IMR-90 (cell line): ENCODE results near the gene PCBP1. TPM values are rescaled to one million over a fixed set of nuclear protein-coding genes. Genes with fewer than 3 reads are reported as not detected.
"Not testable (repeated sequence)": the region's sequence is repeated elsewhere in the genome, so short reads cannot be mapped to it uniquely, and the experiment has no call there.

Experiments
- ATAC-seq: fragments of 200-7000 bp; cut with Tn5 transposase; 2 replicates; pipeline ENCODE4 v1.9.1; 2020; ENCODE audit warnings: low read depth, mild to moderate bottlenecking, moderate library complexity
- BruUV-seq: library from RNA; stranded (reverse); fragments of 400-500 nt; replicated peaks from 2 replicates; lab custom pipeline; 2021; lab: Mats Ljungman, UMichigan
- CTCF ChIA-PET: fragments of 300-600 bp; formaldehyde crosslinking; extraction: SDS; loops from one replicate; lab custom pipeline; 2021; ENCODE audit warnings: antibody characterized with exemption; lab: Yijun Ruan, JAX
- POLR2A ChIA-PET: fragments of 300-600 bp; sonication (Branson Sonifier 250); formaldehyde crosslinking; loops from one replicate; lab custom pipeline; 2022; ENCODE audit warnings: antibody characterized with exemption; ENCODE audit not compliant: unreplicated experiment; lab: Charles Lee
- DNase-seq: peaks from one replicate; pipeline ENCODE4 v3.0.0; 2013
- H2AFZ ChIP-seq: replicated peaks from 2 replicates; pipeline ENCODE3; 2013; ENCODE audit warnings: low read length, mild to moderate bottlenecking; ENCODE audit not compliant: poor library complexity
- H2AK5ac ChIP-seq: 2 replicates; pipeline ENCODE4 v1.6.1; 2013; ENCODE audit warnings: low read depth, low read length, inconsistent platforms
- H2AK9ac ChIP-seq: replicated peaks from 2 replicates; pipeline ENCODE3; 2013; ENCODE audit warnings: mild to moderate bottlenecking, low read depth, low read length, moderate library complexity; ENCODE audit not compliant: poor library complexity
- H2BK120ac ChIP-seq: 2 replicates; pipeline ENCODE4 v1.6.1; 2013; ENCODE audit warnings: low read depth, low read length, inconsistent platforms
- H2BK15ac ChIP-seq: 3 replicates; pipeline ENCODE4 v1.6.1; 2013; ENCODE audit warnings: low read depth, low read length, inconsistent platforms
- H2BK20ac ChIP-seq: 2 replicates; pipeline ENCODE4 v1.6.1; 2013; ENCODE audit warnings: low read depth, mild to moderate bottlenecking, inconsistent platforms, low read length, moderate library complexity
- H2BK5ac ChIP-seq: 2 replicates; pipeline ENCODE4 v1.6.1; 2013; ENCODE audit warnings: mild to moderate bottlenecking, low read depth, low read length, inconsistent platforms; ENCODE audit not compliant: poor library complexity, severe bottlenecking
- H3K14ac ChIP-seq: replicated peaks from 2 replicates; pipeline ENCODE4 v1.6.1; 2013; ENCODE audit warnings: low read depth, low read length, inconsistent platforms
- H3K18ac ChIP-seq: 2 replicates; pipeline ENCODE4 v1.6.1; 2013; ENCODE audit warnings: low read depth, low read length, control low read depth
- H3K23ac ChIP-seq: 2 replicates; pipeline ENCODE4 v1.6.1; 2013; ENCODE audit warnings: low read depth, low read length, inconsistent platforms
- H3K27ac ChIP-seq: 2 replicates; pipeline ENCODE4 v1.5.1; 2013; ENCODE audit warnings: mild to moderate bottlenecking, control low read depth, low read length; ENCODE audit not compliant: insufficient read depth
- H3K27me3 ChIP-seq: 2 replicates; pipeline ENCODE4 v1.6.1; 2013; ENCODE audit warnings: low read length; ENCODE audit not compliant: control insufficient read depth, insufficient read depth
- H3K36me3 ChIP-seq: 2 replicates; pipeline ENCODE4 v1.6.1; 2013; ENCODE audit warnings: low read length, mixed read lengths; ENCODE audit not compliant: control insufficient read depth, insufficient read depth
- H3K4ac ChIP-seq: 2 replicates; pipeline ENCODE4 v1.6.1; 2013; ENCODE audit warnings: low read depth, low read length, inconsistent platforms
- H3K4me1 ChIP-seq: 2 replicates; pipeline ENCODE4 v1.6.1; 2013; ENCODE audit warnings: low read length, mixed read lengths; ENCODE audit not compliant: control insufficient read depth, insufficient read depth
- H3K4me2 ChIP-seq: 2 replicates; pipeline ENCODE4 v1.6.1; 2013; ENCODE audit warnings: low read depth, mild to moderate bottlenecking, control low read depth, low read length, moderate library complexity
- H3K4me3 ChIP-seq: 2 replicates; pipeline ENCODE4 v1.5.1; 2013; ENCODE audit warnings: low read depth, mild to moderate bottlenecking, control low read depth, low read length, moderate library complexity; ENCODE audit not compliant: insufficient read depth
- H3K56ac ChIP-seq: 2 replicates; pipeline ENCODE4 v1.6.1; 2013; ENCODE audit warnings: low read length, inconsistent platforms; ENCODE audit not compliant: insufficient read depth; ENCODE audit errors: extremely low read depth
- H3K79me1 ChIP-seq, 2 experiments: 2 replicates each; pipeline ENCODE4 v1.6.1; 2013; ENCODE audit warnings: low read length in 2 of 2, inconsistent platforms in 1 of 2, low read depth in 1 of 2
- H3K9ac ChIP-seq: 2 replicates; pipeline ENCODE4 v1.6.1; 2013; ENCODE audit warnings: low read depth, low read length, control low read depth
- H3K9me1 ChIP-seq: 2 replicates; pipeline ENCODE4 v1.6.1; 2013; ENCODE audit warnings: low read length, inconsistent platforms; ENCODE audit not compliant: insufficient read depth
- H3K9me3 ChIP-seq: 2 replicates; pipeline ENCODE4 v1.6.1; 2013; ENCODE audit warnings: low read length; ENCODE audit not compliant: control insufficient read depth, insufficient read depth
- H4K20me1 ChIP-seq: 2 replicates; pipeline ENCODE4 v1.6.1; 2013; ENCODE audit warnings: low read length, inconsistent platforms; ENCODE audit not compliant: insufficient read depth
- H4K5ac ChIP-seq: 2 replicates; pipeline ENCODE4 v1.6.1; 2013; ENCODE audit warnings: mild to moderate bottlenecking, low read depth, low read length, control low read depth
- H4K8ac ChIP-seq, 2 experiments: 2 replicates each; pipeline ENCODE4 v1.6.1; 2013; ENCODE audit warnings: low read depth in 2 of 2, low read length in 2 of 2, control low read depth in 1 of 2, inconsistent platforms in 1 of 2
- H4K91ac ChIP-seq: 2 replicates; pipeline ENCODE4 v1.6.1; 2013; ENCODE audit warnings: low read depth, low read length, inconsistent platforms; ENCODE audit not compliant: insufficient read depth
- BHLHE40 ChIP-seq: fragments of 150-350 bp; IDR thresholded peaks from 2 replicates; pipeline ENCODE4 v1.6.1; 2016; ENCODE audit warnings: mild to moderate bottlenecking, low read depth, low read length
- MXI1 ChIP-seq: IDR thresholded peaks from 2 replicates; pipeline ENCODE4 v1.6.1; 2012; ENCODE audit warnings: low read depth, mild to moderate bottlenecking, low read length, moderate library complexity, borderline replicate concordance
- POLR2A ChIP-seq: IDR thresholded peaks from 2 replicates; pipeline ENCODE4 v1.6.1; 2012; ENCODE audit warnings: mild to moderate bottlenecking, low read depth, low read length
- RAD21 ChIP-seq: IDR thresholded peaks from 2 replicates; pipeline ENCODE4 v1.6.1; 2012; ENCODE audit warnings: low read length, improper control_type of control experiment
- RCOR1 ChIP-seq: IDR thresholded peaks from 2 replicates; pipeline ENCODE4 v1.6.1; 2012; ENCODE audit warnings: mild to moderate bottlenecking, low read length, improper control_type of control experiment; ENCODE audit not compliant: insufficient replicate concordance
- RFX5 ChIP-seq: IDR thresholded peaks from 2 replicates; pipeline ENCODE4 v1.8.0; 2012; ENCODE audit warnings: low read depth, mild to moderate bottlenecking, low read length, moderate library complexity
- WGBS, 2 experiments: methylation state at CpG; one replicate each; pipeline versions ENCODE4 v1.1.5 to v1.1.7; 2013; ENCODE audit warnings: missing lambda C conversion rate in 2 of 2; ENCODE audit not compliant: insufficient read length in 1 of 2; ENCODE audit errors: extremely low coverage in 2 of 2; 5-methylcytosine and 5-hydroxymethylcytosine counted together
- dilution Hi-C: fragments of 300-500 bp; cut with HindIII; formaldehyde crosslinking; loops from one replicate; pipeline ENCODE4 v1.14.3; 2018; ENCODE audit warnings: low sequenced_read_pairs; ENCODE audit not compliant: unreplicated experiment
- in situ Hi-C: fragments of 300-500 bp; cut with MboI; formaldehyde crosslinking; loops from 3 replicates; pipeline ENCODE4 v1.14.3; 2019; ENCODE audit warnings: low sequenced_read_pairs, inconsistent platforms, mixed read lengths
- intact Hi-C: fragments of 100-400 bp; cut with micrococcal nuclease; formaldehyde crosslinking; loops from 2 replicates; pipeline ENCODE4 v1.10.0; 2022
- polyA plus RNA-seq, 3 experiments: library from polyadenylated mRNA; depleted of rRNA; stranded (reverse); fragments of >200 nt; gene quantifications; 2 replicates each; pipeline ENCODE4 v1.2.3, GENCODE V29; 2012; ENCODE audit warnings: low replicate concordance in 1 of 3
- total RNA-seq: library from RNA; depleted of rRNA; stranded (reverse); fragments of >200 nt; gene quantifications from 2 replicates; pipeline ENCODE4 v1.2.3, GENCODE V29; 2012
- TF ChIP-seq, protein P1 (sequence below): fragments of 150-350 bp; IDR thresholded peaks from 2 replicates; pipeline ENCODE4 v1.6.1; 2017; ENCODE audit warnings: mild to moderate bottlenecking, antibody characterized with exemption, low read length, low read depth

The PCBP1 gene
- total and polyA plus RNA-seq, 2 of the 4 experiments (the other 2 are of a cell fraction): 33.7 to 166 TPM

DNA sequence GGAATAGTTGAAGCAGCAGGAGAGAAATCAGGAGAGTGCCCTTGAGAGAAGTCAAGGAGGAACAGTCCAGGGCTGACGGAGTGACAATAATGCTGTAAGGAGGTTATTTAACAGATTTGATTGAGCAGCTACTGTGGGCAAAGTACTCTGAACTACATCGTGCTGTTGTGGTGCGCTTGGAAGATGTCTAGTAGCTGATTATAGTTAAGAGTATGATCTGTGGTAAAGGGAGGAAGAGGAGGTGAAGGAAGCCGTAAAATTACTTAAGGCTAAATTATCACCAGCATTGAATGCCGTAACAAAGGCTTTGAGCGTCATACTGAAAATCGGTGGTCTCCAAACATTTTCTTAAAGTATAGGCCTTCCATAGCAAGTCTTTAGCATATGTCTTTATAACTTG, 4.5 kb downstream of the PCBP1 start:
- ChIA-PET POLR2A (no interaction called here), CTCF (interaction anchor here (0.6 kb wide), 1 partner anchor 9 kb away, joined by 6 read pairs; no protein-coding TSS in a partner anchor)
- H3K4ac ChIP-seq: no peak overlapping the region
- H3K9me3 ChIP-seq: no peaks in the 10 kb centered on the region
- no peak for DNase-seq
- no peak overlapping the region for H4K5ac ChIP-seq
- peaks cover 20% of the 10 kb centered on the region for H3K9me1 ChIP-seq
- no peak overlapping the region for H3K56ac ChIP-seq
- peaks cover 14% of the 10 kb centered on the region for H3K36me3 ChIP-seq
- no peaks in the 10 kb centered on the region for H3K27me3 ChIP-seq
- peaks cover 15 to 59% of the 10 kb centered on the region in 2 experiments for H3K79me1 ChIP-seq
- no peak overlapping the region for H3K27ac ChIP-seq
- no peak overlapping the region for H3K23ac ChIP-seq
- H3K4me2 ChIP-seq: no peak overlapping the region
- H4K20me1 ChIP-seq: peaks cover 10% of the 10 kb centered on the region
- no peak overlapping the region for H4K8ac ChIP-seq
- H2AK5ac ChIP-seq: no peak overlapping the region
- WGBS, 2 experiments: 100% methylated on average over 1 of the region's 7 CpGs; no CpG with 5 or more reads in 1 of the 2 experiments
- TF ChIP-seq RFX5: no peak
- TF ChIP-seq POLR2A: no peak
- TF ChIP-seq, protein P1, sequence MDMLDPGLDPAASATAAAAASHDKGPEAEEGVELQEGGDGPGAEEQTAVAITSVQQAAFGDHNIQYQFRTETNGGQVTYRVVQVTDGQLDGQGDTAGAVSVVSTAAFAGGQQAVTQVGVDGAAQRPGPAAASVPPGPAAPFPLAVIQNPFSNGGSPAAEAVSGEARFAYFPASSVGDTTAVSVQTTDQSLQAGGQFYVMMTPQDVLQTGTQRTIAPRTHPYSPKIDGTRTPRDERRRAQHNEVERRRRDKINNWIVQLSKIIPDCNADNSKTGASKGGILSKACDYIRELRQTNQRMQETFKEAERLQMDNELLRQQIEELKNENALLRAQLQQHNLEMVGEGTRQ: no peak
- TF ChIP-seq BHLHE40: no peak
- TF ChIP-seq RCOR1: no peak
- no peak for TF ChIP-seq MXI1
- TF ChIP-seq RAD21: no peak
- no peak overlapping the region for H2AFZ ChIP-seq
- no peak overlapping the region for H3K4me3 ChIP-seq
- no peak overlapping the region for H3K9ac ChIP-seq
- H3K18ac ChIP-seq: no peak overlapping the region
- H3K4me1 ChIP-seq: peaks cover 12% of the 10 kb centered on the region
- no peak overlapping the region for H2BK120ac ChIP-seq
- no peak for ATAC-seq
- no peak overlapping the region for H2AK9ac ChIP-seq
- no peak overlapping the region for H2BK15ac ChIP-seq
- dilution Hi-C loops: no loop called here
- intact Hi-C loops: no loop called here
- no peak overlapping the region for H3K14ac ChIP-seq
- in situ Hi-C loops: loop anchor here (5.0 kb wide), 1 partner anchor 40 kb away; no protein-coding TSS in a partner anchor
- H4K91ac ChIP-seq: no peak overlapping the region
- H2BK20ac ChIP-seq: no peak overlapping the region
- BruUV-seq: no TSS peak
- no peak overlapping the region for H2BK5ac ChIP-seq

DNA sequence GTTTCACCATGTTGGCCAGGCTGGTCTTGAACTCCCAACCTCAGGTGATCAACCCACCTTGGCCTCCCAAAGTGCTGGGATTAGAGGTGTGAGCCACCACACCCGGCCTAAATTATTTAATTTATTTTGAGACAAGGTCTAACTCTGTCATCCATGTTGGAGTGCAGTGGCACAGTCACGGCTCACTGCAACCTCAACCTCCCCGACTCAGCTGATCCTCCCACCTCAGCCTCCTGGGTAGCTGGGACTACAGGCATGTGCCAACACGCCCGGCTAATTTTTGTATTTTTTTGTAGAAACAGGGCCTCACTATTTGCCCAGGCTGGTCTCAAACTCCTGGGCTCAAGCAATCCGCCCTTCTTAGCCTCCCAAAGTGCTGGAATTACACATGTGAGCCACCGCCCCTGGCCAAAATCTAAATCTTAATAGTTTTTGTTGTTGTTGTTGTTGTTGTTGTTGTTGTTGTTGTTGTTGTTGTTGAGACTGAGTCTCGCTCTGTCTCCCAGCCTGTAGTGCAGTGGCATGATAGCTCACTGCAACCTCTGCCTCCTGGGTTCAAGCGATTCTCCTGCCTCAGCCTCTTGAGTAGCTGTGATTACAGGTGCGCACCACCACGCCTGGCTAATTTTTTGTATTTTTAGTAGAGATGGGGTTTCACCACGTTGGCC, 5.4 kb downstream of the PCBP1 start:
- H2AK5ac ChIP-seq, dilution Hi-C loops, ATAC-seq, H2BK5ac ChIP-seq, BruUV-seq, H2AFZ ChIP-seq, H3K27me3 ChIP-seq, H4K91ac ChIP-seq, H3K27ac ChIP-seq, H3K4me2 ChIP-seq, DNase-seq, H2BK120ac ChIP-seq, H2BK20ac ChIP-seq, H3K9ac ChIP-seq, H4K20me1 ChIP-seq, H3K4me3 ChIP-seq, CTCF ChIA-PET, intact Hi-C loops, H2AK9ac ChIP-seq, H2BK15ac ChIP-seq, H3K18ac ChIP-seq, H3K56ac ChIP-seq, H4K5ac ChIP-seq, H3K23ac ChIP-seq, H4K8ac ChIP-seq, H3K4ac ChIP-seq, H3K9me3 ChIP-seq, POLR2A ChIA-PET, H3K14ac ChIP-seq: not testable (repeated sequence)
- Histone ChIP-seq H3K4me1 (peaks cover 12% of the 10 kb centered on the region), H3K79me1 (peaks cover 15 to 57% of the 10 kb centered on the region in 2 experiments), H3K36me3 (peaks cover 14% of the 10 kb centered on the region), H3K9me1 (peaks cover 20% of the 10 kb centered on the region)
- 71% methylated on average over 1 of the region's 12 CpGs; no CpG with 5 or more reads in 1 of the 2 experiments for WGBS, 2 experiments
- in situ Hi-C loops: loop anchor here (5.0 kb wide), 1 partner anchor 40 kb away; no protein-coding TSS in a partner anchor
